ENCODE data around the gene UQCRHL. TPM values are rescaled to one million over a fixed set of nuclear protein-coding genes. Genes with fewer than 3 reads are reported as not detected.

The UQCRHL gene
- total RNA-seq, 1 donor from 2014 or later: 1.5 TPM

GRCh38 chr1:15850471-15851001, 43.1 kb upstream of the UQCRHL start:
- H3K9me3 Mint-ChIP-seq (ENCODE audit: low read depth): no peaks in the 10 kb centered on the region

GRCh38 chr1:15849775-15850324, 42.4 kb upstream of the UQCRHL start:
- peak overlapping the region; percentile 99 for H3K4me3 Mint-ChIP-seq (ENCODE audit: unreplicated experiment)
- peak overlapping the region; percentile 98 for H3K27ac Mint-ChIP-seq (ENCODE audit: unreplicated experiment)
- no peak for TF ChIP-seq CTCF (IDR thresholded peaks at IDR 0.05)
- peaks cover 2% of the 10 kb centered on the region for H3K36me3 Mint-ChIP-seq (ENCODE audit: low read depth)
- DNase-seq (ENCODE audit: low spot score): no peak
- peaks cover 45% of the 10 kb centered on the region for H3K4me1 Mint-ChIP-seq (ENCODE audit: low read depth)
- H3K27me3 Mint-ChIP-seq (ENCODE audit: low read depth): no peaks in the 10 kb centered on the region
- H3K9me3 Mint-ChIP-seq (ENCODE audit: low read depth): no peaks in the 10 kb centered on the region

More at GRCh38 chr1:15850471-15851001, 43.1 kb upstream of the UQCRHL start:
- no peak for DNase-seq (ENCODE audit: low spot score)
- no peak for TF ChIP-seq CTCF (IDR thresholded peaks at IDR 0.05)
- Mint-ChIP-seq H3K4me1 (ENCODE audit: low read depth) (peaks cover 38% of the 10 kb centered on the region), H3K4me3 (ENCODE audit: unreplicated experiment) (peak overlapping the region; percentile 99), H3K27ac (ENCODE audit: unreplicated experiment) (peak overlapping the region; percentile 98), H3K36me3 (ENCODE audit: low read depth) (peaks cover 2% of the 10 kb centered on the region), H3K27me3 (ENCODE audit: low read depth) (no peaks in the 10 kb centered on the region)

DNA sequence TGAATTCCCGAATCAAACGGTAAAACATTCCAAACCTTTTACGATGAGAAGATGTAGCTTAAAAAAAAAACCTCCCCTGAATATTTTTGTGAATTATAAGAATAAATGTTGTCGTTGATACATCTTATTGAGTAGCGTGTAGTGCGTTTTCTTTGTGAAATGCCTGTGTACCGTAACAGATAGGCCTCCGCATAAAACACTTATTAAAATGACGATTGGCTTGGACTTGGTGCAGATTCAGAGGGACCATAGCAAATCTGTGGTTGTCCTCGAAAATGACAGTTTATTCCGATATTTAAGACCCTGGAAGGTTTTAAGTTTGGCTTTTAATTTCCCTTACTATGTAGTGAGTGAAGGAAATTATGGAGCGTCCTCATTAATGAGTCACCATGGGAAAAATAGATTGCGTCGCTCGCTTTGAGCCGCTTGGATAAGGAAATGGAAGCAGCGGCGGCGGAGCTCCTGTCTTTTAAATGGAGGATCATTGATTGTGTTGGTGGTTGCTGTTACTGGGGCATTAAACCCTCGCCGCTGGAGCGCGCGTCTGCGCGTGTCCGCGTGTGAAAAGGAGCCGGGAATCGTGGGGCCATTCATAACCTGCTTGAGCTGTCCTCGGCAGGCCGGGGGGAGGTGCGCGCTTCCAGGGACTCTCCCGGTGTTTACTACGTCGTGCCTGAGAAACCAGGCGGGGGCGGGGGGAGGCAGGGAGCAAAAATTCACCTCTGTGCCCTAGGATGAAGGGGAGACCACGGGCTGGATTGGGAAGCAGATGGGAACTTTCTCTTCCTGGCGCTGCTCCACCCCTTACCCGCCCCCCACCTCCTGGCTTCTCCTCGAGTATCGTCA, 41.7 kb upstream of the UQCRHL start:
- peaks cover 2% of the 10 kb centered on the region for H3K36me3 Mint-ChIP-seq (ENCODE audit: low read depth)
- peaks cover 46% of the 10 kb centered on the region for H3K4me1 Mint-ChIP-seq (ENCODE audit: low read depth)
- no peak for TF ChIP-seq CTCF (IDR thresholded peaks at IDR 0.05)
- no peaks in the 10 kb centered on the region for H3K27me3 Mint-ChIP-seq (ENCODE audit: low read depth)
- peak overlapping the region; percentile 98 for H3K27ac Mint-ChIP-seq (ENCODE audit: unreplicated experiment)
- no peaks in the 10 kb centered on the region for H3K9me3 Mint-ChIP-seq (ENCODE audit: low read depth)
- H3K4me3 Mint-ChIP-seq (ENCODE audit: unreplicated experiment): peak overlapping the region; percentile 99
- no peak for DNase-seq (ENCODE audit: low spot score)

GRCh38 chr1:15848143-15848928, 40.9 kb upstream of the UQCRHL start:
- Mint-ChIP-seq H3K4me3 (ENCODE audit: unreplicated experiment) (peak overlapping the region; percentile 99), H3K27ac (ENCODE audit: unreplicated experiment) (peak overlapping the region; percentile 98), H3K36me3 (ENCODE audit: low read depth) (peaks cover 2% of the 10 kb centered on the region), H3K4me1 (ENCODE audit: low read depth) (peaks cover 50% of the 10 kb centered on the region), H3K27me3 (ENCODE audit: low read depth) (no peaks in the 10 kb centered on the region), H3K9me3 (ENCODE audit: low read depth) (no peaks in the 10 kb centered on the region)
- no peak for DNase-seq (ENCODE audit: low spot score)
- no peak for TF ChIP-seq CTCF (IDR thresholded peaks at IDR 0.05)

- Mint-ChIP-seq H3K36me3 (ENCODE audit: low read depth) (peaks cover 2% of the 10 kb centered on the region), H3K9me3 (ENCODE audit: low read depth) (no peaks in the 10 kb centered on the region), H3K27me3 (ENCODE audit: low read depth) (no peaks in the 10 kb centered on the region), H3K27ac (ENCODE audit: unreplicated experiment) (peak overlapping the region; percentile 88), H3K4me3 (ENCODE audit: unreplicated experiment) (peak overlapping the region; percentile 83), H3K4me1 (ENCODE audit: low read depth) (peaks cover 50% of the 10 kb centered on the region)
- no peak for TF ChIP-seq CTCF (IDR thresholded peaks at IDR 0.05)
- no peak for DNase-seq (ENCODE audit: low spot score)
Observed at GRCh38 chr1:15847893-15848142, 40.4 kb upstream of the UQCRHL start.
